HG03045 (cell line): ENCODE data around the gene HINFP.

Source experiments
- ATAC-seq: cut with Tn5 transposase; IDR thresholded peaks from one replicate; pipeline ENCODE4 v1.9.1; 2021; ENCODE audit warnings: mild to moderate bottlenecking, moderate library complexity; ENCODE audit not compliant: unreplicated experiment

Gene HINFP, protein sequence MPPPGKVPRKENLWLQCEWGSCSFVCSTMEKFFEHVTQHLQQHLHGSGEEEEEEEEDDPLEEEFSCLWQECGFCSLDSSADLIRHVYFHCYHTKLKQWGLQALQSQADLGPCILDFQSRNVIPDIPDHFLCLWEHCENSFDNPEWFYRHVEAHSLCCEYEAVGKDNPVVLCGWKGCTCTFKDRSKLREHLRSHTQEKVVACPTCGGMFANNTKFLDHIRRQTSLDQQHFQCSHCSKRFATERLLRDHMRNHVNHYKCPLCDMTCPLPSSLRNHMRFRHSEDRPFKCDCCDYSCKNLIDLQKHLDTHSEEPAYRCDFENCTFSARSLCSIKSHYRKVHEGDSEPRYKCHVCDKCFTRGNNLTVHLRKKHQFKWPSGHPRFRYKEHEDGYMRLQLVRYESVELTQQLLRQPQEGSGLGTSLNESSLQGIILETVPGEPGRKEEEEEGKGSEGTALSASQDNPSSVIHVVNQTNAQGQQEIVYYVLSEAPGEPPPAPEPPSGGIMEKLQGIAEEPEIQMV

DNA sequence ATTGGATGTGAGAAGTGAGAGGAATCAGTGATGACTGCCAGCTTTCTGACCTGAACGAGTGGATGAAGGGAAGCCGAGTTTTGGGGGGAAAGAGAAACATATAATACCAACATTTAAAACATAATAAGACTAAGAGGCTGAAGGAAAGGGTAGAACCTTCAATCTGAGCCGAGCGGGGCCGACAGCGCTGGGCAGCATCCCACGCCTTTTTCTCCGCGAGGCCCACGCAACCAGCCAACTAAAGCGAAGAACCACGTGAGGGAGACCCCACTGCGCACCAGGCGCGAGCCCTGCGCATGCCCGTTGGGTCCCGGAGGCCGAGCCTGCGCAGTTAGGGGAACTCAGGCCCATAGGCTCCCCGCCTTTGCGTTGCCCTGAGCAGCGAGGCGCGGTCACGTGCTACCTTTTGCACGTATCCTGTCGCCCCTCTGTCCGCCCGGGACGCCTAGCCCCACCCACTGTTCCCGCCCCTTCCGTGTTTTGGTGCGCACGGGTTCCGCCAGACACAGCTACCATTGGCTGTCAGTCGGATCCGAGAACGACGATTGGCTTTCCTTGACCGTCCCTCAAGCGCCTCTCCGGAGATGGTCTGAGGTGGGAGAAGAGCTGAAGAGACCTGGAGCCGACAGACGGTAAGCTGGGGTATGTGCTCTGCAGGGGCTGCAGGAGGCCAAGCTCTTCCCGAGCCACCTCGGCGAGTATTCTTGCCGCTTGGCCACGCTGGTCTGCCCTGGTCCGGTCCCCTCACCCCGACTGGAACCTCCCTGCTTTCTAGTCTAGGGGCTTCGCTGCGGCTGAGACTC is at the start of gene HINFP:
TSS of gene HINFP (plus strand) at position 573 of the 803 bp plus-strand sequence. CDS start 5,365 bp downstream, outside the sequence.
- peak; percentile 94 for ATAC-seq

DNA sequence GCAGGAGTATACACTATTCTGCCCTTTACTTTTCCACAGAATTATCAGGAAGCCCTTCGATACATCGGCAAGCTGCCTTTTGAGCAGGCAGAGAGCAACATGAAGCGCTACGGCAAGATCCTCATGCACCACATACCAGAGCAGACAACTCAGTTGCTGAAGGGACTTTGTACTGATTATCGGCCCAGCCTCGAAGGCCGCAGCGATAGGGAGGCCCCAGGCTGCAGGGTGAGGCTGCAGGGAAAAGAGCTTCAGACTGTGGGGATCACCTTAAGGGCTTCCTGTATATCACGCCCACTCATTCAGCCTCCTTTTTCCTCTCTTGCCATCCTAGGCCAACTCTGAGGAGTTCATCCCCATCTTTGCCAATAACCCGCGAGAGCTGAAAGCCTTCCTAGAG is 43.5 kb upstream of the HINFP start:
- ATAC-seq, result no peak

DNA sequence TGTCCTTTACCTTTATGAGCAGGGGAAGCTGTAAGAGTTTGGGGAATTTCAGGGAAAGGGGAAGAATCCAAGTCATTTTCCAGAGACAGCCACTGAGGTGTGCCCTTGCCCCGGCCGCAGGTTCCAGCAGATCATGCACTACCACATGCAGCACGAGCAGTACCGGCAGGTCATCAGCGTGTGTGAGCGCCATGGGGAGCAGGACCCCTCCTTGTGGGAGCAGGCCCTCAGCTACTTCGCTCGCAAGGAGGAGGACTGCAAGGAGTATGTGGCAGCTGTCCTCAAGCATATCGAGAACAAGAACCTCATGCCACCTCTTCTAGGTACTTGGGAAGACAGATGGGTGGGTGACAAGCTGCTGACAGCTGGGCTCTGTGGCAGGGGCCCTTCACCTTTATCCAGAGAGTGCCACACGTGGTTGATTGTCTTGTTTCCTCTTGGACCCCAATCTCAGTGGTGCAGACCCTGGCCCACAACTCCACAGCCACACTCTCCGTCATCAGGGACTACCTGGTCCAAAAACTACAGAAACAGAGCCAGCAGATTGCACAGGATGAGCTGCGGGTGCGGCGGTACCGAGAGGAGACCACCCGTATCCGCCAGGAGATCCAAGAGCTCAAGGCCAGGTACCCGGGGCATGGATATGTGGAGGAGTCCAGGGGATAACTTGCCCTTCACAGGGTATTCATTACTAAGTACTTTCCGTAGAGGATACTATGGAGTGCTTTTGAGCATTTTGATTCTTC is 42.5 kb upstream of the HINFP start:
- no peak for ATAC-seq

DNA sequence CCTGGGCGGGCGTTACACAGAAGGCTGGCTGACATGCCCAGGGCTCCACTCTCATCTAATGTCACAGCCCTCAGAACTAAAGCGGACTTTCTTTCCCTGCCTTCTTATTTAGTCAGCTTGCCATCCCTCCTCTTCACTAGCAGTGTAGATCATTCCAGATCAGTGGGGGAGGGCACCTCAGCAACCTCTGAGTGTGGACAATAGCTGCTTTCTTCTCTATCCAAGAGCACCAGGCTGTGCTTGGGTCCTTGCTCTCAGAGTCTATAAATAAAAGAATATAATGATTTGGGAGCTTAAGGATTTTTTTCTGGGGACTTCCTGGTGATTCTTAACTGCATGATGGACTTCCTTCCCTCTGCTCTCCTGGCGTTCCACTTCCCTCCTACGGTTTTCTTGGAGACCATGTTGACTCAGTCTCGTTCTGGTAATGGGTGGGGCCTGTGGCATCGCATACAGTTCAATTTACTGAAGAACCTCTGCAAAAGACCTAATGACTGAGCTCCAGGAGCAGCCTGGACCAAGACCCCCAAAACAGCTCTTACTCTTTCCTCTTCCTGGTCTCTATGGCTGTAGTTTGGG is 39.6 kb upstream of the HINFP start:
- no peak for ATAC-seq

DNA sequence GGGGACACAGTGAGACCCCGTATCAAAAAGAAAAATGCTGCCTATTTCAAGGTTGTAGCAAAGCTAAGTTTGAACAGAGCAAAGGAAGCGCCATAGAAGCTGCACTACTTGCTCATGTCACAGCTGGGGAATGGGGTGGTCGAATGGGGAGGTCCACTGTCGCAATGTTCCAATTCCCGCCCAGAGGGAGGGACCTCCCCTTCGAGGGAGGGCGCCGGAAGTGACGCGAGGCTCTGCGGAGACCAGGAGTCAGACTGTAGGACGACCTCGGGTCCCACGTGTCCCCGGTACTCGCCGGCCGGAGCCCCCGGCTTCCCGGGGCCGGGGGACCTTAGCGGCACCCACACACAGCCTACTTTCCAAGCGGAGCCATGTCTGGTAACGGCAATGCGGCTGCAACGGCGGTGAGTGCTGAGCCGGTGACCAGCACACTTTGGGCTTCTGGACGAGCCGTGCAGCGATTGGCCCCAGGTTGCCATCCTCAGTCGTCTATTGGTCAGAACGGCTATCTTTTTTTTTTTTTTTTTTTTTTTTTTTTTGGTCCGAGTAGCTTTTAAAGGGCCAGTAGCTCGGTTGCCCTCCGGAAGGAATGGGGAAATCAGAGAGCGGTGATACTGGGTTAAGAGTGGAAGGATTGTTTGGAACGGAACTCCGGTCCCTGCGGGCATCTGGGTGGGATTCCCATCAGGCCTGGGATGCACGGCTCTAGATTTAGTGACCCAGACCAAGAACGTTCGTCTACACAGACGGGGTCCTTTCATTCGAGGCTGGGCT is 36.5 kb upstream of the HINFP start, which contains the start of gene HMBS:
TSS of gene HMBS (plus strand) at position 219 of the 774 bp plus-strand sequence. CDS start at position 372, 153 bp downstream.
- ATAC-seq, result peak; percentile 88

DNA sequence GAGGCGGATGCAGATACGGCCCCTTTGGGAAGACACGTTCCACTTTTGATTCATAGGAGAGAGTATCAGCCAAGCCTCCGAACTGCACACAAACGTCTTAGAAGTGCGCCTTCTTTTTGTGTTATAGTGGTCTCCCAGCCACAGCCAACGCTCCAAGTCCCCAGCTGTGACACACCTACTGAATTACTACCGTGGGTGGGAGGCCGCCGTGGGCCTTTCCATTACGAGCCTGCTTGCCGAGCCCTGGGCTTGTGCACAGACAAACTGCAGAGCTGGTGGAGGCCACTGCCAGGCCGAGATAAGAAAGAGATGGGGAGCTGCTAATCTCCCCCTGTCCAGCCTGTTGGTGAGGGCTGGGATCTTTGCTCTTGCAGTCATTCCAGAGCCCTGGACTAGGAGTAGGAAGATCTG is 35.9 kb upstream of the HINFP start:
- ATAC-seq, result peak; percentile 21

DNA sequence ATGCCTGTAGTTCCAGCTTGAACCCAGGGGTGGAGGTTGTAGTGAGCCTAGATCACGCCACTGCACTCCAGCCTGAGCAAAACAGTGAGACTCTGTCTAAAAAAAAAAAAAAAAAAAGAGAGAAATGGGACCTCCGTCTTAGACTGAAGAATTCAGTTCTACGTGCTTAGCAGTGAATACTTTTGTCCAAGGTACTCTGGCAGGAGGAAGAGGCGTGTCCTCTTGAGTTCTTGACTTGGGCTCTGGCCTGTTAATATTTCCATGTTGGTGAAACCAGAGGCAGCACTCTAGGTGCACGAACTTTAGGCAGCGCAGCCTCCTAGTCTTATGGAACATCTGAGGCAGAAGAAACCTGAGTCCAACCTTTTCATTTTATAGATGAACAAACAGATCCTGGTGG is 34.3 kb upstream of the HINFP start:
- ATAC-seq, result no peak

DNA sequence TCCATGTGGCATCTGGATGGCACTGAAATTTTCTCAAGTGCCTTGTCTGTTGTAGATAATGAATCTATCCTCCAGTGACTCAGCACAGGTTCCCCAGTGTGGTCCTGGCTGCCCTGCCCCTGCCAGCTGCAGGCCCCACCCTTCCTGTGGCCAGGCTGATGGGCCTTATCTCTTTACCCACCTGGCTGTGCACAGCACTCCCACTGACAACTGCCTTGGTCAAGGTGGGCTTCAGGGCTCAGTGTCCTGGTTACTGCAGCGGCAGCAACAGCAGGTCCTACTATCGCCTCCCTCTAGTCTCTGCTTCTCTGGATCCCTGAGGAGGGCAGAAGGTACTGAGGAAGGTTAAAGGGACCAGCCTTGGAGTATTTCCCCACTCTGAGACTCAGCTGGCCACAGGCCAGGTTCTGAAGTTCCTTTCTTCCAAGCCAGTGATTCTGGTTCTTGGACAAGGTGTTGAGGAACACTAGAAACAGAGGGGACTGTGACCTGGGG is 33.6 kb upstream of the HINFP start:
- ATAC-seq, result no peak

DNA sequence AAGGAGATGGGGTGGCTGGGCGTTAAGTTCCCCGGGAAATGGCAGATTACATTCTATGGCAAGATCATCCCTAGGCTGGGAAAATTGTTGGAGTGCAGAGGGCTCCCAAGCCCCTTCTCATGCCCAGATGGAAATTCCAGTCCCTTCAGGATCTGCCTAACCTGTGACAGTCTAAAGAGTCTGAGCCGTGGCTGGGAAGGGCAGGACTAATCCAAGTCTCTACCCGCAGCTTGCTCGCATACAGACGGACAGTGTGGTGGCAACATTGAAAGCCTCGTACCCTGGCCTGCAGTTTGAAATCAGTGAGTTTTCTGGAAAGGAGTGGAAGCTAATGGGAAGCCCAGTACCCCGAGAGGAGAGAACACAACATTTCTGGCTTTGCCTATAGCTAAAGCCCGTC is 33.0 kb upstream of the HINFP start:
- no peak for ATAC-seq

DNA sequence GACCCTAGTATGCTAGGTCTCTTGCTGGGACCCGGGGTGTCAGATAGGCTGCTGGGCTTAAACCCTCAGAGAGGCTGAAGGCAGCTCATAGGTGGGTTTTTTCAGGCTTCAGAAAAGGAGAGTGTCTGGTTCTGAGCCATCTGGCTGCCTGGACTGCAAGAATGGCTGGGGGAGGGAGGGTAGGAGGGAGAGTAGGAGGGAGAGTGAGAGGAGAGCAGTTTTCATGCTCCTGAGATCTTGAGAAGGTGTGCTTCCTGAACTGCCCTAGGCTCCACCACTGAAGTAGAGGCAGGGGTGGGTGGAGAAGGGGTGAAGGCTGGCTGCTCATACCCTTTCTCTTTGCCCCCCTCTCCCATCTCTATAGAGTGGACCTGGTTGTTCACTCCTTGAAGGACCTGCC is 32.1 kb upstream of the HINFP start:
- ATAC-seq, result no peak

DNA sequence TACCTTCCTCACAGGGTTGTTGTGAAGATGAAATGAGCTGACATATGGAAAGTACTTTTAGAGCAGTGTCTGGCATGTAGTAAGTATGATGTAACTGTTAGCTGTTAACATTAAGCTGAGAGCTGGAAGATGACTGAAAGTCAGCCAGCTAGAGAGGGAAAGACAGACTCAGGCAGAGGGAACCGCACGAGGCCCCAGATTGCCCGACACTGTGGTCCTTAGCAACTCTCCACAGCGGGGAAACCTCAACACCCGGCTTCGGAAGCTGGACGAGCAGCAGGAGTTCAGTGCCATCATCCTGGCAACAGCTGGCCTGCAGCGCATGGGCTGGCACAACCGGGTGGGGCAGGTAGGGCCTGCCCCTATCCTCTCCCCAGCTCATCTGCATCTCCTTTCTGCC is 30.2 kb upstream of the HINFP start:
- no peak for ATAC-seq

DNA sequence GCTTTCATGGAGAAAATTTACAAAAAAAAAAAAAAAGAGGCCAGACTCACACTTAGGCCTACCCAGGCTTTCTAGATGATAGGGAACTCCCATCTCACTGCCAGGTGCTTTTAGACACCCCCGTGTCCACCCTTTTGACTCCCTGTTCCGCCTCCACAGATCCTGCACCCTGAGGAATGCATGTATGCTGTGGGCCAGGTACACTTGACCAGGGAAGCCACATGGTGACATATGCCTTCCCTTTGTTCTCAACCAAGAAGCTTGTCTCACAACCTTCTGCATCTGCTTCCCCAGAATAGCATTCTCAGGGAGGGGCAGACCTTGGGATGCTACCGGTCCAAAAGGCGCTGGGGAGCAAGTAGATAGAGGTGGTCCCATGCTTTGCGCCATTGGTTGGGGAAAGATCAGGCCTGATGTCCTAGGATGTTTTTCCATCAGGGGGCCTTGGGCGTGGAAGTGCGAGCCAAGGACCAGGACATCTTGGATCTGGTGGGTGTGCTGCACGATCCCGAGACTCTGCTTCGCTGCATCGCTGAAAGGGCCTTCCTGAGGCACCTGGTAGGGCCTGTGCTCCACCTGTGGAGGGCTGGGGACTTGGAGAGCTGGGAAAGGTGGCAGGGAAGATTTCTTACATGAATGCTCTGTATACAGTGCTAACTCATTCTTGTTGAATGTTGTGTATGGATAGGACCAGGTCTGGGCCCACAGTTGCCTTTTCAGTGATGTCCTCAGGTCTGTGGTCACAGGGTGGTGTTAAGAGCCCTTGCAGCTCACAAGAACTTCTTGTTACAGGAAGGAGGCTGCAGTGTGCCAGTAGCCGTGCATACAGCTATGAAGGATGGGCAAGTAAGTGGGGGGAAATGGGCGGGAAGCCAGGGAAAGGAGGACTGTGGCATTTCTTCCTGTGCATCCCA is 29.2 kb upstream of the HINFP start:
- ATAC-seq, result no peak

DNA sequence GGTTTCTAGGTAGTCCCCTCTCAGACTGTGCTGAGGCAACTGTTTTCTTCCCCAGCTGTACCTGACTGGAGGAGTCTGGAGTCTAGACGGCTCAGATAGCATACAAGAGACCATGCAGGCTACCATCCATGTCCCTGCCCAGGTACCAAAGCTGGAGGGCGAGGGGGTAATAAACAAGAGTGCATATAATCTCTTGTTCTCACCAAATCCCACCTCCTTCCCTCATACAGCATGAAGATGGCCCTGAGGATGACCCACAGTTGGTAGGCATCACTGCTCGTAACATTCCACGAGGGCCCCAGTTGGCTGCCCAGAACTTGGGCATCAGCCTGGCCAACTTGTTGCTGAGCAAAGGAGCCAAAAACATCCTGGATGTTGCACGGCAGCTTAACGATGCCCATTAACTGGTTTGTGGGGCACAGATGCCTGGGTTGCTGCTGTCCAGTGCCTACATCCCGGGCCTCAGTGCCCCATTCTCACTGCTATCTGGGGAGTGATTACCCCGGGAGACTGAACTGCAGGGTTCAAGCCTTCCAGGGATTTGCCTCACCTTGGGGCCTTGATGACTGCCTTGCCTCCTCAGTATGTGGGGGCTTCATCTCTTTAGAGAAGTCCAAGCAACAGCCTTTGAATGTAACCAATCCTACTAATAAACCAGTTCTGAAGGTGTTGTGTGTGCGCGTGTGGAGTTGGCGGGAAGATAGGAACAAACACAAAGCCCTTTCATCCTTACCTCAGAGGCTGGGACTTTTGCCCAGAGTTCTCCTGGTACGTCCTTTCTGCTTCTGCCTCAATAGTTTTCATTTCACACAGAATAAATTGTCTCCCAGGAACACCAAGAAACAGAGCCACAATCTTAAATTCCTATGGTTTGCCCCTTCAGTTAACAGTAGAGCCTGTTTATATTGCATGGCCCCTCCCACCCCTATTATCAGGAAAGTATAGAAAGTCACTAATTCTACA is 28.2 kb upstream of the HINFP start:
- ATAC-seq, result no peak

DNA sequence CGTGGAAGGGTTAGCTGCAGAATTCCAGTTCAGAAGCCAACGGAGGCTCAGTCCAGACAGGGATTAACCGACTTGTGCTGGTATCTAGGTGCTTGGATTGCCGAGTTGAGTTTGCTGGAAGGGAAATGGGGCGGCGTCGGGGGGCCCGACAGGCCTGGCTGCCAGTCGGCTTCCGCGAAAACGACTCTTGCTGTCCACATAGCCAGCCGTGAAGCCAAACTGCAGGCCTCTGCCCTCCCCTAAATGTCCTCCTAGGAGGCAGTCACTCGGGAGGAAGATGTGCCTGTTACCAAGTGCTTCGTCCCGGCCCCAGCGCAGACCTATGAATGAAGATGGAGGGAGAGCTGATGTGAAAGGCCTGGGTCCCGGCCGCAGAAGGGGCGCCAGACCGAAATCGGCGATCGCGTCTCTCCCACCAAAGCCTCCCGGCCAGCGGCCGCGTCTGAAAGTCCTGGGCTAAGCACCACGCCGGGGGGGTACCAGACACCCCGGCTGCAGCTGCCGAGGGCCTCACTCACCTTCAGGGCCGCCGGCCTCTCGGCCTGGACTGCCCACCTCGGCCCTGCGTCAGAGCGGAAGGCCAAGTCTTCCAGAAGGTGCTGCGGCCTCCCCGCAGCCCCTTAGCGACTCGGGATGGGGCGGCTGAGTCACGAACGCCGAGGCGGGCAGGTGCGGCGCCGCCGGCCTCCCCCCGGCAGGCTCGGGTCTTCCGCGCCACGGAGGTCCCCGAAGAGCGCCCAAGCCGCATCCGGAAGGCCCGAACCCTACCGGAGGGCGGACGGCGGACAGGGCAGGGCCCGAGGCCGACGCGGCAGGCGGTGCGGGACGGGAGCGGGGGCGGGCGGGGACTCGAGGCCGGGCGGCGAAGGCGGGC is 27.2 kb upstream of the HINFP start:
- ATAC-seq, result peak; percentile 6

DNA sequence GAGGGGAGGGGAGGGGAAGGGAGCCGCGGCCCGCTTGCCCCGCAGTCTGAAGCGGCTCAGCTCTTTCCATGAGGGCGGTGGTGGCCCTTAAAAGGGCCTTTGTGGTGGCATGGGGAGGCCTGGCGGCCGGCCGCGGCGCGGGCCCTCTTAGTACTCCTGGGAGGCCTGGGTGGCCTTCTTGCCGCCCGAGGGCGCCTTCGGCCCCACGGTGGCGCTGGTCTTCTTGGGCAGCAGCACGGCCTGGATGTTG is 26.6 kb upstream of the HINFP start:
- ATAC-seq, result peak; percentile 36

DNA sequence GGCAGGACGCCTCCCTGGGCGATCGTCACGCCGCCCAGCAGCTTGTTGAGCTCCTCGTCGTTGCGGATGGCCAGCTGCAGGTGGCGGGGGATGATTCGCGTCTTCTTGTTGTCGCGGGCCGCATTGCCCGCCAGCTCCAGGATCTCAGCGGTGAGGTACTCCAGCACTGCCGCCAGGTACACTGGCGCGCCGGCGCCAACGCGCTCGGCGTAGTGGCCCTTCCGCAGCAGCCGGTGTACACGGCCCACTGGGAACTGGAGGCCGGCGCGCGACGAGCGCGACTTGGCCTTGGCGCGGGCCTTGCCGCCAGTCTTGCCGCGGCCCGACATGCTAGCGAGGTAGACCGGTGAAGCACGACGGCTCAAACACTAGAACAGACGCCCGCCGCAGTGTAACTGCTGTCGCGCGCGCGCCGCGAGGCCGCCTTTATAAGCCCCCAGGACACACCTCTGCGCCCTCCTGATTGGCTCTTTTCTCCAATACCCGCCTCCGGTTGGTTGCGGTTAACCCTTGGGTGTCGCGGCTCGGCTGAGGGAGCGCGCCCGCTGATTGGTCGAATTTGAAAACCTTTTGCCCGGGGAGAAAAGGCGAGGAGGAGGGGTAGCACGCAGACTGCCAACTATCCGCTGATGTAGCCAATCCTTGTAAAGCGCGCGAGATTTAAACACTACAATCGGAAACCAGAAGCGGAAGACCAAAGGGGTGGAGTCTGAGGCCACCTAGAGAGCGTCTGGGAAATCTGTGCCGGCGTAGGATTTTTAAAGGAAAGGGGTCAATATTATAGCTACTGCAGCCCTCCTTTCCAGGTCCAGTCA is 26.1 kb upstream of the HINFP start:
- ATAC-seq, result peak; percentile 83
